Neuronal stem cell (in vitro differentiated cells): ENCODE measurements around the gene RTBDN.

Source experiments
- DNase-seq: peaks from one replicate; pipeline ENCODE4 v3.0.0-alpha.2; 2013; ENCODE audit warnings: low spot score
- H2AFZ ChIP-seq: one replicate; pipeline ENCODE4 v1.6.1; 2013; ENCODE audit warnings: mild to moderate bottlenecking, low read length, inconsistent platforms
- H2AK5ac ChIP-seq: 2 replicates; pipeline ENCODE4 v1.6.1; 2013; ENCODE audit warnings: low read depth, mild to moderate bottlenecking, inconsistent platforms, low read length, moderate library complexity, mixed read lengths
- H2BK120ac ChIP-seq: 2 replicates; pipeline ENCODE4 v1.6.1; 2013; ENCODE audit warnings: low read depth, mild to moderate bottlenecking, inconsistent platforms, low read length, moderate library complexity, mixed read lengths
- H2BK12ac ChIP-seq: one replicate; pipeline ENCODE4 v1.6.1; 2013; ENCODE audit warnings: low read length, inconsistent platforms
- H2BK15ac ChIP-seq: 2 replicates; pipeline ENCODE4 v1.6.1; 2013; ENCODE audit warnings: mild to moderate bottlenecking, low read length, inconsistent platforms, mixed read lengths
- H2BK5ac ChIP-seq: one replicate; pipeline ENCODE4 v1.6.1; 2013; ENCODE audit warnings: inconsistent platforms, mild to moderate bottlenecking, low read length, moderate library complexity
- H3K14ac ChIP-seq: one replicate; pipeline ENCODE4 v1.6.1; 2013; ENCODE audit warnings: low read length, inconsistent platforms
- H3K18ac ChIP-seq: 2 replicates; pipeline ENCODE4 v1.6.1; 2013; ENCODE audit warnings: low read length, inconsistent platforms
- H3K23ac ChIP-seq: 2 replicates; pipeline ENCODE4 v1.6.1; 2013; ENCODE audit warnings: low read depth, mild to moderate bottlenecking, mixed read lengths, low read length, inconsistent platforms; ENCODE audit not compliant: poor library complexity
- H3K27ac ChIP-seq: replicated peaks from 3 replicates; pipeline ENCODE4 v1.5.1; 2013; ENCODE audit warnings: low read length, inconsistent platforms
- H3K27me3 ChIP-seq, 3 experiments: 2 replicates each; pipeline ENCODE4 v1.6.1; 2013; ENCODE audit warnings: low read length in 3 of 3, mild to moderate bottlenecking in 2 of 3, inconsistent platforms in 1 of 3, low read depth in 1 of 3, mixed read lengths in 1 of 3, moderate library complexity in 1 of 3; ENCODE audit not compliant: control insufficient read depth in 3 of 3, insufficient read depth in 3 of 3
- H3K36me3 ChIP-seq, 2 donors: replicated peaks in 1 of 2; 2 replicates each; pipeline ENCODE4 v1.6.1; 2013; ENCODE audit warnings: low read length in 2 of 2; ENCODE audit not compliant: control insufficient read depth in 2 of 2, insufficient read depth in 2 of 2
- H3K4ac ChIP-seq: 2 replicates; pipeline ENCODE4 v1.6.1; 2013; ENCODE audit warnings: inconsistent platforms, mild to moderate bottlenecking, low read length, moderate library complexity
- H3K4me1 ChIP-seq, 2 donors: 1 replicate in 1 of 2; 2 replicates in 1 of 2; pipeline ENCODE4 v1.6.1; 2013; ENCODE audit warnings: low read length in 2 of 2, low read depth in 1 of 2; ENCODE audit not compliant: control insufficient read depth in 2 of 2, insufficient read depth in 1 of 2
- H3K4me2 ChIP-seq: one replicate; pipeline ENCODE4 v1.6.1; 2013; ENCODE audit warnings: mild to moderate bottlenecking, low read length, inconsistent platforms; ENCODE audit not compliant: insufficient read depth, poor library complexity, severe bottlenecking
- H3K4me3 ChIP-seq, 2 donors: 2 replicates each; pipeline ENCODE4 v1.5.1; 2013; ENCODE audit warnings: low read length in 2 of 2, mild to moderate bottlenecking in 2 of 2, inconsistent platforms in 1 of 2, moderate library complexity in 1 of 2
- H3K79me1 ChIP-seq: one replicate; pipeline ENCODE4 v1.6.1; 2013; ENCODE audit warnings: low read depth, mild to moderate bottlenecking, inconsistent platforms, low read length, moderate library complexity
- H3K9ac ChIP-seq: one replicate; pipeline ENCODE4 v1.6.1; 2013; ENCODE audit warnings: mild to moderate bottlenecking, low read depth, low read length, inconsistent platforms; ENCODE audit not compliant: poor library complexity
- H3K9me3 ChIP-seq, 2 donors: replicated peaks in 1 of 2; 2 replicates each; pipeline versions ENCODE3 to v1.6.1; 2013; ENCODE audit warnings: low read length in 2 of 2, mild to moderate bottlenecking in 2 of 2, inconsistent platforms in 1 of 2, low read depth in 1 of 2, mixed read lengths in 1 of 2, moderate library complexity in 1 of 2; ENCODE audit not compliant: control insufficient read depth in 2 of 2, insufficient read depth in 1 of 2
- H4K8ac ChIP-seq: one replicate; pipeline ENCODE4 v1.6.1; 2013; ENCODE audit warnings: low read depth, mild to moderate bottlenecking, inconsistent platforms, low read length, moderate library complexity
- H4K91ac ChIP-seq: one replicate; pipeline ENCODE4 v1.6.1; 2013; ENCODE audit warnings: low read length, low read depth, mild to moderate bottlenecking, inconsistent platforms; ENCODE audit not compliant: poor library complexity
- WGBS, 2 donors: extraction: QIAGEN DNeasy Blood & Tissue Kit; methylation state at CpG; one replicate each; pipeline ENCODE4 v1.1.7; 2013; ENCODE audit warnings: missing lambda C conversion rate in 2 of 2, mixed read lengths in 1 of 2; ENCODE audit not compliant: insufficient read length in 2 of 2, insufficient replicate concordance in 1 of 2; ENCODE audit errors: extremely low coverage in 2 of 2; 5-methylcytosine and 5-hydroxymethylcytosine counted together

The RTBDN gene

DNA sequence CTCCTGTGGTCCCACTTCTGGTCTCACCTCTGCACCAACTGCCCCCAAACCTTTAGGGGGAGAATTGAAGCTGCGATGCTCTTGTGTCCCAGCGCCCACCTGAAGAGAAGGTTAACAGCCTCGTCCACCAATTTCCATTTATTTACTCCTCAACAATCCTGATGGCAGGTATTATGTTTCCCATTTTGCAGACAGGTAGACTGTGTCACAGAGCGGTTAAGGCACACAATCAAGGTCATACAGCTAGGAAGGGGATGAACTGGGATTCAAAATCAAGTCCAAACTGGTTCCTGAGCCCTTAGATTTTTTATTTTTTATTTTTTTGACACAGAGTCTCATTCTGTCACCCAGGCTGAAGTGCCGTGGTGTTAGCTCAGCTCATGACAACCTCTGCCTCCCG lies 40.7 kb upstream of the RTBDN start:
- no peak overlapping the region for H3K18ac ChIP-seq
- no peak overlapping the region for H2BK5ac ChIP-seq
- H3K14ac ChIP-seq, result no peak overlapping the region
- H3K4me3 ChIP-seq, result no peak overlapping the region
- H3K27ac ChIP-seq, result no peak overlapping the region
- H3K9ac ChIP-seq, result no peak overlapping the region
- no peak overlapping the region for H3K4me2 ChIP-seq
- no peaks in the 10 kb centered on the region for H3K4me1 ChIP-seq
- H2AFZ ChIP-seq, result no peak overlapping the region
- H4K8ac ChIP-seq, result no peak overlapping the region
- peaks cover 16 to 22% of the 10 kb centered on the region in 2 donors for H3K36me3 ChIP-seq
- no peak overlapping the region for H2AK5ac ChIP-seq
- peaks cover 0 to under 1% (median 0%) of the 10 kb centered on the region in 3 experiments for H3K27me3 ChIP-seq
- H3K23ac ChIP-seq, result no peak overlapping the region
- H2BK15ac ChIP-seq, result no peak overlapping the region
- no peak overlapping the region for H4K91ac ChIP-seq
- no peak overlapping the region for H2BK120ac ChIP-seq
- peaks cover 2% of the 10 kb centered on the region for H3K79me1 ChIP-seq
- peaks cover 5 to 7% of the 10 kb centered on the region in 2 donors for H3K9me3 ChIP-seq
- DNase-seq, result no peak
- H3K4ac ChIP-seq, result no peak overlapping the region
- WGBS, 2 donors, result no CpG with 5 or more reads among the region's 6 CpGs
- H2BK12ac ChIP-seq, result no peak overlapping the region

DNA sequence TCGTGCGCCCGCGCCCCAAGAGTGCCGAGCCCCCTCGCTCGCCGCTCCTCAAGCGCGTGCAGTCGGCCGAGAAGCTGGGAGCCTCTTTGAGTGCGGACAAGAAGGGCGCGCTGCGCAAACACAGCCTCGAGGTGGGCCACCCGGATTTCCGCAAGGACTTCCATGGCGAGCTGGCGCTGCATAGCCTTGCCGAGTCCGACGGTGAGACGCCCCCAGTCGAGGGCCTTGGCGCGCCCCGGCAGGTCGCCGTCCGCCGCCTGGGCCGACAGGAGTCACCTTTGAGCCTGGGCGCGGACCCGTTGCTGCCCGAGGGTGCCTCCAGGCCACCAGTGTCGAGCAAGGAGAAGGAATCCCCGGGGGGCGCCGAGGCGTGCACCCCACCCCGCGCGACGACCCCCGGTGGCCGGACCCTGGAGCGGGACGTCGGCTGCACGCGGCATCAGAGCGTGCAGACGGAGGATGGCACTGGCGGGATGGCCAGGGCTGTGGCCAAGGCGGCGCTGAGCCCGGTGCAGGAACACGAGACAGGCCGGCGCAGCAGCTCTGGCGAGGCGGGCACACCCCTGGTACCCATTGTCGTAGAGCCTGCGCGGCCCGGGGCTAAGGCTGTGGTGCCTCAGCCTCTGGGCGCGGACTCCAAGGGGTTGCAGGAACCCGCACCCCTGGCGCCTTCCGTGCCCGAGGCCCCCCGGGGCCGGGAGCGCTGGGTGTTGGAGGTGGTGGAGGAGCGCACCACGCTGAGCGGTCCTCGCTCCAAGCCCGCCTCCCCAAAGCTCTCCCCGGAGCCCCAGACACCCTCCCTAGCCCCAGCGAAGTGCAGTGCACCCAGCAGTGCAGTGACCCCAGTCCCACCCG lies 39.7 kb upstream of the RTBDN start:
- WGBS, 2 donors, result no CpG with 5 or more reads among the region's 86 CpGs
- Histone ChIP-seq H2BK15ac (no peak overlapping the region), H2BK120ac (no peak overlapping the region)

DNA sequence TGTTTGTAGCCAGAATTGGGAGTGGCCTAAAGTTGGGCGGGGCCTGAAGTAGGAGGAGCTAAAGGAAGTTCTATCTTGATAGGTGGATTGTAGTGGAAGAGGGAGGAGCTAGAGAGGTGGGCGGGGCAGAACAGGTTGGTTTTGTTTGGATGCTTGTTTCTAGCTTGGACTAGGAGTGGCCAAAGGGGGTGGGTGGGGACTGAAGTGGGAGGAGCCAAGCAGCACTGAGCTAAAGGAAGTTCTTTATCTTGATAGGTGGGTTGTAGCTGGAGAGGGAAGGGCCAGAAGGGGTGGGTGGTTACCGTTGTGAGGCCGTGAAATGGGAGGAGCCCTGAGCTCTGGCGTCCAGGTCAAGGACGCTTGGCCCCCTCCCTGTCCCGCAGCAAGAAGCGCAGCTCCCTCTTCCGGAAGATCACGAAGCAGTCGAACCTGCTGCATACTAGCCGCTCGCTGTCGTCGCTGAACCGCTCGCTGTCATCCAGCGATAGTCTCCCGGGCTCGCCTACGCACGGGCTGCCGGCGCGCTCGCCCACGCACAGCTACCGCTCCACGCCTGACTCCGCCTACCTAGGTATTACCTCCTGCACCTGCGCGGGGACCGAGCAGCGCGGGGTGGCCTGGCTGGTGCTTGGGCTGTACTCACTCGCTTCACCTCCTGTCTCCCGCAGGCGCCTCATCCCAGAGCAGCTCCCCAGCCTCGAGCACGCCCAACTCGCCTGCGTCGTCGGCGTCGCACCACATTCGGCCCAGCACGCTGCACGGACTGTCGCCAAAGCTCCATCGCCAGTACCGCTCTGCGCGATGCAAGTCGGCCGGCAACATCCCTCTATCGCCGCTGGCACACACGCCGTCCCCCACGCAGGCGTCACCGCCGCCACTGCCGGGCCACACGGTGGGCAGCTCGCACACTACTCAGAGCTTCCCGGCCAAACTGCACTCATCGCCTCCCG lies 38.8 kb upstream of the RTBDN start:
- H3K4me2 ChIP-seq, result no peak overlapping the region
- peaks cover 2% of the 10 kb centered on the region for H3K79me1 ChIP-seq
- no peak overlapping the region for H3K9ac ChIP-seq
- H3K9me3 ChIP-seq, result peaks cover 5 to 9% of the 10 kb centered on the region in 2 donors
- no CpG with 5 or more reads among the region's 70 CpGs for WGBS, 2 donors
- no peak overlapping the region for H3K4ac ChIP-seq
- H2AK5ac ChIP-seq, result peak overlapping the region; percentile 46
- H4K8ac ChIP-seq, result peak overlapping the region; percentile 65
- peak overlapping the region in 1 of 2 donors; percentile 34 for H3K4me3 ChIP-seq
- H3K18ac ChIP-seq, result no peak overlapping the region
- H3K36me3 ChIP-seq, result peaks cover 24 to 33% of the 10 kb centered on the region in 2 donors
- H2AFZ ChIP-seq, result no peak overlapping the region
- no peak overlapping the region for H2BK15ac ChIP-seq
- H2BK120ac ChIP-seq, result no peak overlapping the region
- H4K91ac ChIP-seq, result no peak overlapping the region
- H3K23ac ChIP-seq, result peak overlapping the region; percentile 73
- no peak overlapping the region for H2BK12ac ChIP-seq
- no peaks in the 10 kb centered on the region for H3K27me3 ChIP-seq
- H3K4me1 ChIP-seq, result no peaks in the 10 kb centered on the region
- no peak overlapping the region for H3K27ac ChIP-seq
- peak overlapping the region; percentile 38 for H3K14ac ChIP-seq
- H2BK5ac ChIP-seq, result peak overlapping the region; percentile 13
- no peak for DNase-seq

More for the DNA sequence above, 39.7 kb upstream of the RTBDN start:
- Histone ChIP-seq H4K91ac (no peak overlapping the region), H3K9ac (no peak overlapping the region), H2BK12ac (no peak overlapping the region), H3K9me3 (peaks cover 5 to 7% of the 10 kb centered on the region in 2 donors), H3K27ac (no peak overlapping the region), H3K36me3 (peaks cover 16 to 24% of the 10 kb centered on the region in 2 donors), H3K27me3 (no peaks in the 10 kb centered on the region), H4K8ac (no peak overlapping the region), H3K4me1 (no peaks in the 10 kb centered on the region), H3K18ac (no peak overlapping the region), H3K4me3 (peak overlapping the region in 1 of 2 donors; percentile 34), H2AFZ (no peak overlapping the region), H2BK5ac (peak overlapping the region; percentile 13), H2AK5ac (no peak overlapping the region), H3K23ac (peak overlapping the region; percentile 73), H3K4me2 (no peak overlapping the region), H3K79me1 (peaks cover 2% of the 10 kb centered on the region), H3K14ac (no peak overlapping the region), H3K4ac (no peak overlapping the region)
- DNase-seq, result no peak
